Activated CD4-positive, alpha-beta T cell treated with anti-CD3 and anti-CD28 coated beads, Interleukin-2, amount 50 U/mL, for 16 hours (primary cell): ENCODE results near the gene MIER2.
A peak's percentile ranks its signal among the peaks of the same experiment; 100 is the strongest.

Experiments used
- DNase-seq: peaks from one replicate; pipeline ENCODE4 v3.0.0-alpha.2; 2020

MIER2 gene

DNA sequence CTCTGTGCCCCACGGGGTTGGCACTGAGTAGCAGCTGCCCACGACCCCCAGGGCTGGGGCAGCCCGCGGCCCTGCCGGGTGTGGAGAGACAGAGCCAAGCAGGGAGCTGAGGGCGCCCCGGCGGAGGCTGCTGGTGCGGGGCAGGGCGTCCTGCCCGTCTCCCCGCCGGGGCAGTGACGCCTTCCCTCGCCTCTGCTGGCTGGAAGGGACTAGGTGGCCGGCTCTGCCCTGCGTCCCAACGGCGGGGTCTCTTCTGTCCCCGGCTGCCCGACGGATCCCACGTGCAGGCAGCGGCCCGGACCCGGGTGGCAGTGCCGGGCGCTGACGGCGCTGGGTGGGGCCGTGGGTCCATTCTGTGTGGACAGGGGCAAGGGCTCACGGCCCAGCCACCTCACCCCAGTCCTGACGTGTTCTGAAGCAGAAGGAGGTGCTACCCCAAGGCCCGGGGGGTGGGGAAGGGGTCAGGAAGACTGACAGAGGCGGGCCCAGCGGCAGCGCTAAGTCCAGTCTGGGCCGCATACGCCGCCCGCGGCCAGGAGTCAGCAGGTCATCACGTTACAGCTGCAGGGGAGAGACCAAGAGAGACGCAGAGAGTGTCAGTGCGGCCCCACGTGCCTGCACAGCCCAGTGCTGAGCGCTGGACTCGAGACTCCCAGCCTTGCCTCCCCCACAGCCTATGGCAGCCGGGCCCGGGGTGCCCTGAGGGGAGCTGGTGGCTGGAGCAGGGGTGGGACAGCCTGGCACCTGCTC, 38.3 kb downstream of the MIER2 start:
- DNase-seq: no peak

GRCh38 chr19:305240-306150, 39.1 kb downstream of the MIER2 start:
- no peak for DNase-seq

GRCh38 chr19:296476-297225, 47.9 kb downstream of the MIER2 start:
- no peak for DNase-seq

GRCh38 chr19:295687-296370, 48.8 kb downstream of the MIER2 start:
- no peak for DNase-seq

DNA sequence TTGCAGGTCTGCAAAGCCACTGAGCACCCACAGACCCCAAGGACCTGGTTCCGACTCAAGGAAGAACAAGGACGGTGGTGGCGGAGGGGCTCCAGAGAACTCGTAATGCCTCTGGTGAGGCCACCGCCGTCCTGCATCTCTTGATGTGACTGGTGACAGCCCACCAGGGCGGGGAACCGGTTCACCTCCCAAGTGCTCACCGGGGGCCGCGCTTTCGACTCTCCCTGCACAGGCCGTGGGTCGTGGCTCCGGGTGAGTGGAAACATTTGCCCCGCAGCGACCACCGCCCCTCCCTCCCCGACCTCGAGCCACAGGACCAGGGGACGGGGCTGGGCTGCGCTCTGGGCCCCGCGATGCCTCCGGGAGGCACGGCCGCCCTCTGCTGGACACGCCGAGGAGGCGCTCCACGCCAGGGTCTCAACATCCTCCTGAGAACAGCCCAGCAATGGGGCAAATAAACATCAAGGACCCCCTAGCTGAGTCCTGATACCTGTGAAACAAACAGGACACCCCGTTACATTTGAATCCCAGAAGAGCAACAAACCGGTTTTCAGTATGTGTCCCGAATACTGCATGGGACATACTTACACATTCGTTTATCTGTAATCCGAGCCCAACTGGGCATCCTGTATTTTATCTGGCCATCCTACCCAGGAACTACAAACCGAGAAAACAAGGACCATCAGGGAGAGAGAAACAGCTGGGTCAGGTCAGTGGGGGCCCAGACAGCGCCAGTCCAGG, 49.5 kb downstream of the MIER2 start:
- peak; percentile 37 for DNase-seq

- no peak for DNase-seq
These were observed 50.2 kb downstream of the MIER2 start for GRCh38 chr19:294341-294945.

GRCh38 chr19:293436-294110, 51.0 kb downstream of the MIER2 start:
- DNase-seq: no peak

DNA sequence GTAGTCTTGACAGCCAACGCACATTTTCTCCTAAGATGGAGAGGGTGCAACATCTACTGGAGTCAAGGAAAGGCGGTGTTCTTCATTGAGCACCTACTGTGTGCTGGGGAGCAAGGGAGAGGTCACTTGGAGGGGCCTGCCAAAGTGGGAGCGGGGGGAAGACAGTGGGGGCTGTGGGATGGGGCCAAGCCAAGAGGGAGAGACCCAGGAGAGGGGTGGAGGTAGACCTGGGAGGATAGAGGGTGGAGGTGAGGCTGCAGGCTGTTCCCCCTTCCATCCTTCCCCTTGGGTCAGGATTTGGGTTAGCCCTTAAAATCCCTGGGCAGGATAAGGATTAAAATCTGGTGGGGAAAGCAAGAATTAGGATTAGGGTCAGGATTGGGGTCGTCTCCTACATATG, 51.6 kb downstream of the MIER2 start:
- DNase-seq: no peak

GRCh38 chr19:292281-292884, 52.2 kb downstream of the MIER2 start:
- no peak for DNase-seq

DNA sequence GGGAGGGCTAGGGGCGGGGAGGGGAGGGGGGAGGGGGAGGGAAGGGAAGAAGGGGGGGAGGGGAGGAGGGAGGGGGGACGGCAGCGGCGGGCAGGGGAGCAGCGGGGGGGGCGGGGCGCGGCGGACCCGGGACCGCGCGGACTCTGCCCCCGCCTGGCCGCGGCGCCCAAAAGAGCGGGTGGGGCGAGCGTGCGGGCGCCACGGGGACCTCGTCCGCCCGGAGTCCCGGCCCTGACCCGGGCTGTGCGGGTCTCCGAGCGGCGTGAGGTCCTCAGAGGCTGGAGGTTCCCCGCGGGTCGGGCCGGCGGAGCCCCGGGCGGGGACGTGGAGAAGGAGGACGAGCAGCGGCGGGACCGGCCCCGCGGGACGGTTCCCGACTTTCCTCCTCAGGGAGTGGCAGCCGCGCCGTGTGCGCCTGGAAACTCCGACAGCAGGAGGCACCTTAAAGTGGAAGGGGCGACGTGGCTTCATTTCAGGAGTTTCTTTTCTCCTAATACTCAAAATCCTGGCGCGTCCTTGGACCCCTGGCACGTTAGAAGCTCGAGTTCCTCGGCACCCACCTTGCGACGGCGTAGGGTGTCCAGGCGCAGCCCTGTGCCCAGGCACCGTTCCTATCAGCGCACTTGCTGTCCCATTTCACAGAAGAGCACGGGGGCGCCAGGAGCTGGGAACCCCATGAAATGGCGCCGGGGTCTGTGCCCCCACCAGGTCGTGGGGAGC, 52.9 kb downstream of the MIER2 start:
- no peak for DNase-seq

DNA sequence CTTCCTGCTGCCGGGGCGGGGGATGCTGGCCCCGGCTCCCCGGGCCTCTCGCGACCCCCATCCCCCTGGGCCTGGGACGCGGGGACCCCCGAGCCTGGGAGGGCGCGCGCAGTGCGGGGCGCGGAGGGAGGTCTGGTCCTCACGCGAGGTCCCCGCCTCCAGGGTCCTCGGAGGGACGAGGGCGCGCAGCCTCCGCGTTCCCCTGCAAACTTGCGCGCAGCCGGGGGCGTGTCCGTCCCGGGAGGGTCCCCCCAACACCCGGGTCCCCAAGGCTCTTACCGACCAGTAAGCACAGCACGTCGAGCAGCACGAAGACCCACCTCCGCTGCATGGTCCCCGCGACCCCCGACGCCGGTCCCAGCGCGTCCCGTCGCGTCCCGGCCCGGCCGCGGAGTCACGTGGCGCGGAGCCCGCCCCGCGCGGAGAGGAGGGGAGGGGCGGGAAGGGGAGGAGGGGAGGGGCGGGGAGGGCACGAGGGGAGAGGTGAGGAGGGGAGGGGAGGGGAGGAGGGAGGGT, 53.5 kb downstream of the MIER2 start, which contains the start of gene PLPP2:
Gene PLPP2 (minus strand): TSS at position 398 of the 516 bp plus-strand sequence. CDS start 67 bp downstream, at position 331.
- no peak for DNase-seq

DNA sequence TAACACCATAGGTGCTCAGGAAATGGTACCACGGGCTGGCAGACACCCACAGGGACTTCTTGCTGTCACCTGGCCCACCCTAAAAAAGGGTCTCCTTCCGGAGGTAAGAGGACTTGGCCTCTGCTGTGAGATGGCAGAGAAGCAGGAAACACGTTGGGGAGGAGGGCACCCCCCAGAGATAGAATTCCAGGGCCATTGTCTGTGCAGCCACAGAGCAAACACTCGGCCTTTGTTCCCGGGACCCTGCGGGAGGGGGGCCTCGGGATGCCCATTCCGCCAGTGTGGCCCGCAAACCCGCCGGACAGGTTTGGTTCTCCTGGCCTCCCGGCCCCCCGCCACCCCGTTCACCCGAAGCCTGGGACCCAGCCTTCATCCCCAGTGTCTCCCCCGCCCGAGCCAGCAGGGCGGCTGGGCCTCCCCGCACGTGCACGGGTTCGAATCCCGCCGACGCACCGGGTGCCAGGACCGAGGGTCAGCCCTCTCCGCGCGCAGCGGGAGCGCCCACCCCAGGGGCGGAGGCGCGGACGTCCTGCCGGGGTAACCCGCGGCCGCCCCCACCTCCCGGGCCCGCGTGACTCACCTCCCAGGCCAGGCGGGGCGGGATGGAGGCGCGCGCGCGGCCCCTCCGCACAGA, 54.1 kb downstream of the MIER2 start:
- no peak for DNase-seq

DNA sequence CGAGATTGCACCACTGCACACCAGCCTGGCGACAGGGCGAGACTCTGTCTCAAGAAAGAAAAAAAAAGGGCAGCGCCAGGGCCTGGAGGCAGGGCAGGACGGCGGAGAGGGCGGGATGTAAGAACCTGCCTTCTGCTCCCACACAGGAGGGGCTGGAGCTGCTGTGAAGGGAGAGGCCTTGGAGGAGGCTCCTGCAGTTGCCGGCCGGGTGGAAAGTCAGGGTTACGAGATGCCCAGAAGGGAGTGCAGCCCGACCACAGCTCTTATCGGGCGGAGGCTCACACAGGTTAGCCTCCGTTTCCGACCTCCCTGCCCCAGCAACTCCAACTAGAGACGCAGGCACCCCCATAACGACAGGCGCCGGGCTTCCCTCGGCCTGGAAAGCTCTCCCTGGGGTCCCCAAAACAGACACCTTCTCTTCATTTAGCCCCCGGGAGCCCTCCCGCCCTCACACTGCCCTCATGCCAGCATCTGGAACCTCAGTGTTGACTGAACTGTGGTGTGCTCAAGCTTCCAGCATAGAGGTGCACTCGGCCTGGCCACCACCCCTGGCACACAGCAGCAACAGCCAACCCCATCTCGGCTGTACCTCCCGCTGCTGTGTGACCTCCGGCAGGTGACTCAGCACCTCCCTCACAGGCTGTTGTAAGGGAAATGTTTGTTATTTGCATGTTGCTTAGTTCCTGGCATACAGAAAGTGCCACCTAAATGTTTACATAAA, 54.8 kb downstream of the MIER2 start:
- DNase-seq: peak; percentile 54

DNA sequence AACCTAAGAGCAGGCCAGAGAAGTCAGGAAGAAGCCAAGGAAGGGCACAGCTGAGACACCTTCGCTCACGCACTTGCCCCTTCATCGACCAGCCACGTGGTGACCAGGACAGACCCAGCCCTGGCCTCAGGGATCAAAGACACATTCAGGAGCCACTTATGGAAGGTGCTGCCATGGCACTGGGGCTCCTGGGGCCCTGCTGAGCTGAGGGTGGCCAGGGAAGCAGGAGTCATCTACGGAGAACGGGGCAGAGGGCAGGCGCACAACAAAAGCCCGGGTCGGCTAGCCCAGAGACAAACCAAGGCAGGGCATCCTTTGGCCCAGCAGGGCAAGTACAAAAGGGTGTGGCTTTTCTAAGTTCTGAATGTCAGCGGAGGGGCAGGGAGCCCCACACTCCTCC, 55.7 kb downstream of the MIER2 start:
- DNase-seq: no peak

GRCh38 chr19:287381-287871, 57.2 kb downstream of the MIER2 start:
- DNase-seq: no peak

DNA sequence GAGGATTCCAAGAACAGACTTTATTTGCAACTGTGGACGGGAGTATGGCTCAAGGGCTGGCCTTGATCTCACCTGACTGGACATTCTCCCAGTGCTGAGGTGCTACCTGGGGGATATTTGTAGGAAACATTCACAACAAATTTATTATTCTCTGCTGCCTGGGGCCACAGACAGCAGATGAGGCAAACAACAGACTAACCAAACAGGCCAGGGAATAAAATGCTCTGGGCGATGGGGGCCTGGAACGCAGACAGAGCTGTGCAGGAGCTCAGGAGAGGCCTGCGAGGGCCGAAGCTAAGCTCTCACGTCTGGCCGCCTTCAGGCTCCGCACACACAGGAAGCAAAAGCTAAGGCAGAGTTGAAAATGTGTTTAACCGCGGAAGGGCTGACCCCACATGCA, 61.2 kb downstream of the MIER2 start:
- no peak for DNase-seq

- no peak for DNase-seq
These were observed 62.1 kb downstream of the MIER2 start for GRCh38 chr19:282501-282900.

GRCh38 chr19:281992-282391, 62.6 kb downstream of the MIER2 start:
- DNase-seq: no peak
